ENCODE results near the gene SLC4A3.

- TF ChIP-seq KLF13 (CRISPR knock-in tag; IDR thresholded peaks at IDR 0.05) (no peak), CCAR2 (optimal IDR thresholded peaks at IDR 0.05; ENCODE audit: low read depth, low read length) (no peak)
These were observed 35.1 kb downstream of the SLC4A3 start for GRCh38 chr2:219662566-219662965.
